OCI-LY1 (cell line): ENCODE measurements around the gene C11orf97.

Experiments
- H2AFZ ChIP-seq: fragments of 200-600 bp; sonication (generic), shearing (Covaris generic); 2 replicates; pipeline ENCODE4 v1.6.0; 2014; ENCODE audit warnings: antibody characterized with exemption, mild to moderate bottlenecking, low read length
- H3F3A ChIP-seq: fragments of 200-600 bp; sonication (generic), shearing (Covaris generic); 2 replicates; pipeline ENCODE4 v1.6.0; 2014; ENCODE audit warnings: mild to moderate bottlenecking, antibody characterized with exemption, low read length, moderate library complexity; ENCODE audit not compliant: insufficient read depth
- H3K27ac ChIP-seq: fragments of 200-600 bp; sonication (generic); 2 replicates; pipeline ENCODE4 v1.5.1; 2014; ENCODE audit warnings: low read length, mixed run types, mild to moderate bottlenecking, low read depth; ENCODE audit not compliant: poor library complexity, severe bottlenecking
- H3K27me3 ChIP-seq: fragments of 200-600 bp; sonication (generic); 2 replicates; pipeline ENCODE4 v1.6.0; 2014; ENCODE audit warnings: antibody characterized with exemption, mild to moderate bottlenecking, low read length, moderate library complexity; ENCODE audit not compliant: insufficient read depth
- H3K36me3 ChIP-seq: fragments of 200-600 bp; sonication (generic); 2 replicates; pipeline ENCODE4 v1.6.1; 2014; ENCODE audit warnings: mild to moderate bottlenecking, antibody characterized with exemption, low read length, moderate library complexity, mixed read lengths; ENCODE audit not compliant: insufficient read depth
- H3K4me1 ChIP-seq: fragments of 200-600 bp; sonication (generic); 2 replicates; pipeline ENCODE4 v1.5.1; 2014; ENCODE audit warnings: mild to moderate bottlenecking, low read length, moderate library complexity; ENCODE audit not compliant: insufficient read depth, severe bottlenecking
- H3K4me2 ChIP-seq: fragments of 200-600 bp; sonication (generic), shearing (Covaris generic); 2 replicates; pipeline ENCODE4 v1.6.1; 2014; ENCODE audit warnings: low read length
- H3K4me3 ChIP-seq: fragments of 200-600 bp; sonication (generic); 2 replicates; pipeline ENCODE4 v1.5.1; 2014; ENCODE audit warnings: low read length, low read depth, mild to moderate bottlenecking, mixed read lengths; ENCODE audit not compliant: poor library complexity, severe bottlenecking
- H3K79me2 ChIP-seq: fragments of 200-600 bp; shearing (Covaris generic); 2 replicates; pipeline ENCODE4 v1.6.1; 2016; ENCODE audit warnings: mixed run types, low read length, mixed read lengths; ENCODE audit not compliant: insufficient read depth
- H3K9ac ChIP-seq: fragments of 200-600 bp; sonication (generic), shearing (Covaris generic); 2 replicates; pipeline ENCODE4 v1.6.1; 2014; ENCODE audit warnings: mild to moderate bottlenecking, low read length, mixed read lengths
- H3K9me2 ChIP-seq: fragments of 200-600 bp; sonication (generic), shearing (Covaris generic); 2 replicates; pipeline ENCODE4 v1.6.1; 2014; ENCODE audit warnings: low read depth, mild to moderate bottlenecking, low read length, mixed read lengths
- H3K9me3 ChIP-seq: fragments of 200-600 bp; shearing (Covaris generic); 2 replicates; pipeline ENCODE4 v1.6.1; 2014; ENCODE audit warnings: low read length, mixed read lengths
- H4K20me1 ChIP-seq: fragments of 200-600 bp; sonication (generic), shearing (Covaris generic); 2 replicates; pipeline ENCODE4 v1.6.0; 2016; ENCODE audit warnings: mild to moderate bottlenecking, low read length; ENCODE audit not compliant: insufficient read depth
- EZH2 ChIP-seq: fragments of 200-600 bp; sonication (generic), shearing (Covaris generic); IDR thresholded peaks from 2 replicates; pipeline ENCODE4 v1.8.0; 2017; ENCODE audit warnings: borderline replicate concordance, mixed run types, mild to moderate bottlenecking, antibody characterized with exemption, low read length, moderate library complexity, mixed read lengths
- TF ChIP-seq, protein P1 (sequence below): fragments of 200-600 bp; sonication (generic), shearing (Covaris generic); IDR thresholded peaks from 2 replicates; pipeline ENCODE4 v1.5.1; 2017; ENCODE audit warnings: mild to moderate bottlenecking, antibody characterized with exemption, low read length, moderate library complexity, mixed read lengths

The C11orf97 gene

DNA sequence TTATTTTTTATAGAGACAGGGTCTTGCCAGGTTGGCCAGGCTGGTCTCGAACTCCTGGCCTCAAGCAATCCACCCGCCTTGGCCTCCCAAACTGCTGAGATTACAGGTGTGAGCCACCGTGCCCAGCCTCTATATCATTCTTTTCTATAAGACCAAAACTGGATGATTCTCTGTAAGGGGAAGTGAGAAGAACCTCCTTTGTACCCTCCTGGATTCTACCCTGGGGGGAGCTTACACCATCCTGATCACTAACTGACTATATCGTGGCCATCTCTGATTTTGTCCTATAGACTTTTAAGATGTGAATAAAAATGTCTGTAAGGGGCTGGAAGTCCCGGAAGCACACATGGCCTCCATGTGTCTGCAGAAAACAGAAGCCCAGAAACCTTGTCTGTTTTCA, 64.0 kb downstream of the C11orf97 start:
- no peaks in the 10 kb centered on the region for H3K36me3 ChIP-seq
- H3K27me3 ChIP-seq, result peaks cover 5% of the 10 kb centered on the region; the same call in 1 of the 2 replicates
- no peak overlapping the region for H3K9ac ChIP-seq
- no peaks in the 10 kb centered on the region for H3F3A ChIP-seq
- H3K4me2 ChIP-seq, result no peak overlapping the region
- H3K4me1 ChIP-seq, result no peaks in the 10 kb centered on the region
- H3K27ac ChIP-seq, result no peak overlapping the region
- H2AFZ ChIP-seq, result no peak overlapping the region
- TF ChIP-seq EZH2, result no peak
- TF ChIP-seq, protein P1, sequence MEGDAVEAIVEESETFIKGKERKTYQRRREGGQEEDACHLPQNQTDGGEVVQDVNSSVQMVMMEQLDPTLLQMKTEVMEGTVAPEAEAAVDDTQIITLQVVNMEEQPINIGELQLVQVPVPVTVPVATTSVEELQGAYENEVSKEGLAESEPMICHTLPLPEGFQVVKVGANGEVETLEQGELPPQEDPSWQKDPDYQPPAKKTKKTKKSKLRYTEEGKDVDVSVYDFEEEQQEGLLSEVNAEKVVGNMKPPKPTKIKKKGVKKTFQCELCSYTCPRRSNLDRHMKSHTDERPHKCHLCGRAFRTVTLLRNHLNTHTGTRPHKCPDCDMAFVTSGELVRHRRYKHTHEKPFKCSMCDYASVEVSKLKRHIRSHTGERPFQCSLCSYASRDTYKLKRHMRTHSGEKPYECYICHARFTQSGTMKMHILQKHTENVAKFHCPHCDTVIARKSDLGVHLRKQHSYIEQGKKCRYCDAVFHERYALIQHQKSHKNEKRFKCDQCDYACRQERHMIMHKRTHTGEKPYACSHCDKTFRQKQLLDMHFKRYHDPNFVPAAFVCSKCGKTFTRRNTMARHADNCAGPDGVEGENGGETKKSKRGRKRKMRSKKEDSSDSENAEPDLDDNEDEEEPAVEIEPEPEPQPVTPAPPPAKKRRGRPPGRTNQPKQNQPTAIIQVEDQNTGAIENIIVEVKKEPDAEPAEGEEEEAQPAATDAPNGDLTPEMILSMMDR, result no peak
- H4K20me1 ChIP-seq, result no peaks in the 10 kb centered on the region
- H3K9me3 ChIP-seq, result no peaks in the 10 kb centered on the region
- H3K9me2 ChIP-seq, result no peaks in the 10 kb centered on the region
- no peak overlapping the region for H3K4me3 ChIP-seq
- H3K79me2 ChIP-seq, result no peaks in the 10 kb centered on the region

DNA sequence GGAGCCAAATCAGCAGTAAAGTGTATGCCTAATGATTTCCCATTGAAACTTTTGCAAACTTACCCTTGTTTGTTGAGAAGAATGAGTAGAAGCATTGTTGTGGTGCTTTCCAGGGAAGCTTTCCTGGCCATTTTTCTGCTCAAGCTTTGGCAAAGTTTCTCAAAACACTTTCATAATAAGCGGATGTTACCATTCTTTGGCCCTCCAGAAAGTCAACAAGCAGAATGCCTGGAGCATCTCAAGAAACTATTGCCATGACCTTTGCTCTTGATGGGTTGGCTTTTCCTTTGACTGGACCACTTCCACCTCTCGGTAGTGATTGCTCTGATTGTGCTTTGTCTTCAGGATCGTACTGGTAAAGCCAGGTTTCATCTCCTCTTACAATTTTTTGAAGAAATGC, 65.6 kb downstream of the C11orf97 start:
- TF ChIP-seq EZH2, result no peak
- TF ChIP-seq, protein P1, result no peak
- no peak overlapping the region for H3K9ac ChIP-seq
- H3K36me3 ChIP-seq, result no peaks in the 10 kb centered on the region
- no peaks in the 10 kb centered on the region for H4K20me1 ChIP-seq
- H3K4me2 ChIP-seq, result no peak overlapping the region
- H3K9me3 ChIP-seq, result no peaks in the 10 kb centered on the region
- H3K9me2 ChIP-seq, result no peaks in the 10 kb centered on the region
- H3K4me3 ChIP-seq, result no peak overlapping the region
- no peaks in the 10 kb centered on the region for H3K4me1 ChIP-seq
- H3K79me2 ChIP-seq, result no peaks in the 10 kb centered on the region
- peaks cover 5% of the 10 kb centered on the region; the same call in 1 of the 2 replicates for H3K27me3 ChIP-seq
- H3K27ac ChIP-seq, result no peak overlapping the region
- H2AFZ ChIP-seq, result no peak overlapping the region
- no peaks in the 10 kb centered on the region for H3F3A ChIP-seq
